HG02678 (cell line): Measurements from ENCODE around the gene ZNF81.
"Not testable (repeated sequence)": the region's sequence is repeated elsewhere in the genome, so short reads cannot be mapped to it uniquely, and the experiment has no call there.

ENCODE experiments used
- ATAC-seq: cut with Tn5 transposase; IDR thresholded peaks from one replicate; pipeline ENCODE4 v1.9.1; 2021; ENCODE audit warnings: mild to moderate bottlenecking, moderate library complexity; ENCODE audit not compliant: unreplicated experiment

Gene ZNF81

GRCh38 chrX:47931970-47932369, 95.3 kb downstream of the ZNF81 start:
- ATAC-seq: not testable (repeated sequence)

DNA sequence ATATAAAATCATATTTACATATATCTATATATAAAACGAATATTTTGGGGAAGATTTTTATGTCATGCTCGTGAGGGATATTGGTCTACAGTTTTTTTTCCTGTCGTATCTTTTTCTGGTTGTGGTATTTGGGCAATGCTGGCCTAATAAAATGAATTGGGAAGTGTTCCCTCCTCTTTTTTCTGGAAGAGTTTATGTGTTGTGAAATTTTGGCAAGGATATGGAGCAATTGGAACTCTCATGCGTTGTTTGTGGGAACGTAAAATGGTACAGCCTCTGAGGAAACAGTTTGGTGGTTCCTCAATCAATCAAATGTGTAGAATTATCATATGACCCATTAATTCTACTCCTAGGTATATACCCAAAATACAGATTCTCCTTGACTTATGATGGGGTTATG, 97.2 kb downstream of the ZNF81 start:
- ATAC-seq: no peak

DNA sequence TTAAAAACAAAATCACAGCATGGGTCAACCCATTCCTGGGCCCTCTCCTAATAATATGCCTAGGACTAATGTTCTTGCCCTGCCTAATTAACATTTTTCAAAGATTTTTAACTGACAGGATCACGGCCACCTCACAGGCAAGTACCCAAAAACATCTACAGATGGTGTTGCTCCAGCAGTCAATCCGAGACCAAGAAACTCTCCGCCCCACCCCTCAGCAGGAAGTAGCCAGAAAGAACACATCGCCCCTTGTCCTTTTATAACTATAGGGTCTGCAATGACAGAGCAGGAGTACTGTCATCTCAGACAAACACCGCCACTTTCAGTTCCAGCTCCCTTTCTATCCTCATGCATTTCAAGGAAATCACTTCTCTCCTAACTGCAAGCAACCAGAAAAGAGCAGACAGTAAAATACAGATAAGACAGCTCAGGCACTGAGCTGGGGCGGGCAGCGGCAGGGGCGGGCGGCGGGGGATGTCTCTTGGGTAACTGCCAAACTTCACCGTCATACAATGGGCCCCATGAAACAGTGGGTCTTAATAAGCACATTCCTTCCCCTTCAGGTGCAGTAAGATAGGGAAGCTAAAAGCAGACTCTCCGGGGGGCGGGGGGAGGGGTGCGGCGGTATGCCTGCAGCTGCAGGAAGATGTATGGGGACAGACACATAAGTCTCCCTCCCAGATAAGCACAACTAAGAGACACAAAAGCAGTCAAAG, 99.7 kb downstream of the ZNF81 start:
- ATAC-seq: no peak

GRCh38 chrX:47936940-47937317, 100.2 kb downstream of the ZNF81 start:
- no peak for ATAC-seq

GRCh38 chrX:47940448-47940847, 103.7 kb downstream of the ZNF81 start:
- no peak for ATAC-seq

GRCh38 chrX:47941423-47941822, 104.7 kb downstream of the ZNF81 start:
- ATAC-seq: no peak

DNA sequence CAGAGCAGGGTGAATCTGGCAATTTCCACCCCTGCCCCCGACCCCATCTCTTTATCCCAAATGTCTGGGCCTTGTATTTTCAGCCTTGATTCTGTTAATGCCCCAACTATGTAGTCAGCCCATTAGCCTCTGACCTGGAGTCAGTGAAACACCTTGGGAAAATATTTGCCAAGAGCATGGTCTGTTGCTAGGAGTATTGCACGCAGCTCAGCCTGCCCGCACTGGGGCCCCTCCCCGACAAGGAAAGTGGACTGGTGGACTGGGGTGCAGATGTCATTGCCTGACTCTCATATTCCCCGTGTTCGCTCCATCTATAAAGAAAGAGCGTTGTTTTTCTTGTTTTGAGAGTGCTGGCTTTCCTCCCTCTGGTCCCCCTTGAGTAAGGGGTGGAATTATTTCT, 118.6 kb downstream of the ZNF81 start:
- not testable (repeated sequence) for ATAC-seq

- no peak for ATAC-seq
Measured at GRCh38 chrX:47956016-47956415, 119.3 kb downstream of the ZNF81 start.

GRCh38 chrX:47958206-47958605, 121.5 kb downstream of the ZNF81 start:
- ATAC-seq: not testable (repeated sequence)

- no peak for ATAC-seq
Measured at GRCh38 chrX:47958761-47959342, 122.2 kb downstream of the ZNF81 start.

- no peak for ATAC-seq
Measured at GRCh38 chrX:47960406-47960805, 123.7 kb downstream of the ZNF81 start.

DNA sequence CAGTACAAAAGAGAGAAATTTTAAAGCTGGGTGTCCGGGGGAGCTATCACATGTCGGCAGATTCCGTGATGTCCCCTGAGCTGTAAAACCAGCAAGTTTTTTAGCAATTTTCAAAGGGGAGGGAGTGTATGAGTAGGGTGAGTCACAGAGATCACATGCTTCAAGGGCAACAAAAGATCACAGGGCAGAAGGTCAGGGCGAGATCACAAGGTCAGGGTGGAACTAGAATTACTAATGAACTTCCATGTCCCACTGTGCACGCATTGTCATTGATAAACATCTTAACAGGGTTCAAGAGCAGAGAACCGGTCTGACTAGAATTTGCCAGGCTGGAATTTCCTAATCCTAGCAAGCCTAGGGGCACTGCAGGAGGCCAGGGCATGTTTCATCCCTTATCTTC, 125.1 kb downstream of the ZNF81 start:
- ATAC-seq: not testable (repeated sequence)

DNA sequence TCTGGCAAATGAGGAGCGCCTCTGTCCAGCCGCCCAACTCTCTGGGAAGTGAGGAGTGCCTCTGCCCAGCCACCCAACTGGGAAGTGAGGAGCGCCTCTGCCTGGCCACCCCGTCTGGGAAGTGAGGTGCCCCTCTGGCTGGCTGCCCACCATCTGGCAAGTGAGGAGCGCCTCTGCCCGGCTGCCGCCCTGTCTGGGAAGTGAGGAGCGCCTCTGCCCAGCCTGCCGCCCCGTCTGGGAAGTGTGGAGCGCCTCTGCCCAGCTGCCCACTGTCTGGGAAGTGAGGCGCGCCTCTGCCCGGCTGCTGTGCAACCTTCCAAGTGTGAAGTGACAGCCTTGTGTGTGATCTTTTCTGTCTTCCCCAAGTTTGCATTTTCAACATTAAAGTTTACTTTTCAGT, 128.8 kb downstream of the ZNF81 start:
- ATAC-seq: not testable (repeated sequence)
